ENCODE data around the gene ZNF710. TPM values are rescaled to one million over a fixed set of nuclear protein-coding genes. Genes with fewer than 3 reads are reported as not detected.

The ZNF710 gene
- polyA plus RNA-seq, 1 experiment: 2.2 TPM

- no peak for DNase-seq (ENCODE audit: low read depth, low spot score)
- H3K27ac ChIP-seq (ENCODE audit: low read depth, low read length): no peak overlapping the region
- H3K27me3 ChIP-seq (ENCODE audit: control insufficient read depth, insufficient read depth, low read length): no peaks in the 10 kb centered on the region
- no peaks in the 10 kb centered on the region for H3K9me3 ChIP-seq (ENCODE audit: control insufficient read depth, insufficient read depth, low read length)
- CTCF ChIA-PET: interaction anchor here (1.3 kb wide), 1 partner anchor 175 kb away, joined by 3 read pairs; no protein-coding TSS in a partner anchor
- POLR2A ChIA-PET: interaction anchor here (0.7 kb wide), 1 partner anchor 70 kb away, joined by 9 read pairs; no protein-coding TSS in a partner anchor
- no peak for TF ChIP-seq CTCF (IDR thresholded peaks at IDR 0.05; ENCODE audit: low read depth, low read length)
- H3K4me3 ChIP-seq (ENCODE audit: low read depth, low read length): no peak overlapping the region
Observed at GRCh38 chr15:90074023-90074422, 72.9 kb downstream of the ZNF710 start.

GRCh38 chr15:90074916-90075315 is 73.8 kb downstream of the ZNF710 start:
- CTCF ChIA-PET: interaction anchor here (0.6 to 1.3 kb wide), 3 partner anchors 8 to 176 kb away, joined by 3 to 4 read pairs (median 3); no protein-coding TSS in a partner anchor
- no peak for DNase-seq (ENCODE audit: low read depth, low spot score)
- Histone ChIP-seq H3K27ac (ENCODE audit: low read depth, low read length) (no peak overlapping the region), H3K4me3 (ENCODE audit: low read depth, low read length) (no peak overlapping the region), H3K27me3 (ENCODE audit: control insufficient read depth, insufficient read depth, low read length) (no peaks in the 10 kb centered on the region), H3K9me3 (ENCODE audit: control insufficient read depth, insufficient read depth, low read length) (no peaks in the 10 kb centered on the region)
- POLR2A ChIA-PET: interaction anchor here (0.5 to 0.8 kb wide), 2 partner anchors 76 to 243 kb away, joined by 3 to 4 read pairs; no protein-coding TSS in a partner anchor
- TF ChIP-seq CTCF (IDR thresholded peaks at IDR 0.05; ENCODE audit: low read depth, low read length): no peak

- TF ChIP-seq CTCF (IDR thresholded peaks at IDR 0.05; ENCODE audit: low read depth, low read length): no peak
- H3K4me3 ChIP-seq (ENCODE audit: low read depth, low read length): no peak overlapping the region
- POLR2A ChIA-PET: interaction anchor here (0.5 to 0.8 kb wide), 3 partner anchors 12 to 243 kb away, joined by 3 to 8 read pairs (median 4); no protein-coding TSS in a partner anchor
- H3K9me3 ChIP-seq (ENCODE audit: control insufficient read depth, insufficient read depth, low read length): no peaks in the 10 kb centered on the region
- H3K27me3 ChIP-seq (ENCODE audit: control insufficient read depth, insufficient read depth, low read length): no peaks in the 10 kb centered on the region
- DNase-seq (ENCODE audit: low read depth, low spot score): no peak
- no peak overlapping the region for H3K27ac ChIP-seq (ENCODE audit: low read depth, low read length)
- CTCF ChIA-PET: interaction anchor here (0.6 kb wide), 2 partner anchors 7 to 177 kb away, joined by 3 to 4 read pairs; no protein-coding TSS in a partner anchor
Observed at GRCh38 chr15:90075420-90076289, 74.5 kb downstream of the ZNF710 start.

- no peak overlapping the region for H3K4me3 ChIP-seq (ENCODE audit: low read depth, low read length)
- no peaks in the 10 kb centered on the region for H3K27me3 ChIP-seq (ENCODE audit: control insufficient read depth, insufficient read depth, low read length)
- H3K9me3 ChIP-seq (ENCODE audit: control insufficient read depth, insufficient read depth, low read length): no peaks in the 10 kb centered on the region
- no peak for DNase-seq (ENCODE audit: low read depth, low spot score)
- ChIA-PET CTCF (interaction anchor here (0.7 kb wide), 1 partner anchor 54 kb away, joined by 3 read pairs; no protein-coding TSS in a partner anchor), POLR2A (interaction anchor here (0.7 kb wide), 1 partner anchor 11 kb away, joined by 8 read pairs; no protein-coding TSS in a partner anchor)
- TF ChIP-seq CTCF (IDR thresholded peaks at IDR 0.05; ENCODE audit: low read depth, low read length): no peak
- no peak overlapping the region for H3K27ac ChIP-seq (ENCODE audit: low read depth, low read length)
Observed at GRCh38 chr15:90076716-90077115, 75.6 kb downstream of the ZNF710 start.

GRCh38 chr15:90078965-90079364 is 77.8 kb downstream of the ZNF710 start:
- Histone ChIP-seq H3K27ac (ENCODE audit: low read depth, low read length) (no peak overlapping the region), H3K27me3 (ENCODE audit: control insufficient read depth, insufficient read depth, low read length) (no peaks in the 10 kb centered on the region), H3K9me3 (ENCODE audit: control insufficient read depth, insufficient read depth, low read length) (no peaks in the 10 kb centered on the region), H3K4me3 (ENCODE audit: low read depth, low read length) (no peak overlapping the region)
- no peak for TF ChIP-seq CTCF (IDR thresholded peaks at IDR 0.05; ENCODE audit: low read depth, low read length)
- DNase-seq (ENCODE audit: low read depth, low spot score): no peak
- ChIA-PET CTCF (no interaction called here), POLR2A (no interaction called here)
